AG08395 (cell line): ENCODE measurements around the gene TPP1.

Experiments
- DNase-seq: peaks from one replicate; pipeline ENCODE4 v3.0.0; 2012; ENCODE audit warnings: mixed read lengths, low spot score

TPP1 gene

DNA sequence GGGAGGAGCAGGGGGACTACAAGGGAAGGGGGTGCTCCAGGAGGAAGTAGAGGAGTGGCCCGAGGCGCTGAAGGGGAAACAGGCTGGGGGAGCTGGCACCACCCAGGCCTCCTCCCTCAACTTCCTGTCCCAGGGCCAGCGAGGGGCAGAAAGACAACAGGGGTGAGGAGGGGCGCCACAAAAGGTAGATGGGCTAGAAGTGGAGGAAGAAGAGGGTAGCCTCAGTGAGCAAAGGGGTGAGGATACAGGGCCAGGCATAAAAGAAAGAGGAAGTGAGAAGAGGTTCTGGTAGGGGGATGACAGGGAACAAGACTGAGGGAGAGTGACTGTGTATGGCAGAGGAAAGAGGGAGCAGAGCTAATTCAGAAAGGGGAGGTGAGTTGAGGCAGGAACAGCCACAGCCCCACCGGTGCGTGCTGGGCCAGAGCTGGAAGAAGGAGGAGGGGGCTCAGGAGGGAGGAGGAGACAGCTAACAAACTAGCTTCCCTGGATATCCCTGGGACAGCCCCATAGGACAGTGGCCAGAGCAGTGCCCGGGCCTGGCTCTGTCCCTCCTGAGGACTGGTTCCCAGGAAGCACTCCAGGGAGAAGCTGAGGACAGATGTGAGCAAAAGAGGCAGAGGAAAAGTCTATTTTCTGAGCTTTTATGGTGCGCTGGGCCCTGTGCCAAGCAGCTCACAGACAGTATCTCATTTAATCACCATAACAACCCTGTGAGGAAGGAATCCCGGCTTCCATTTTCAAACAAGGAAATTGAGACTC, 27.9 kb upstream of the TPP1 start:
- DNase-seq: peak; percentile 58

DNA sequence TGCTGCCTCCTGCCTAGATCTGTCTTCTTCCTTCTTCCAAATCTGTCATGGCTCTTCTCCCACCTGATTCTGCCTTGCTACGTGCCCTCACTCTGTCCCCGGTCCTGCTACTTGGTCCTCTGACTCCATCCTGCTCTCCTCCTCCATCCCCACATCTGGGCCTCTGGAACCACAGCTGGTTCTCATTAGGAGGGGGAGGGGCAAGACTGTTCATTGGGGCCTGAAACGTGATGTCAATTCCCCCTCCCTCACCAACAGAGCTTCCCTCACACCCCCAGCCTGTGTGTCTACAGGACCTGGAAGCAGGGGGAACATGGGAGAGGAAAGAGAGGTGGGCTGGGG, 27.3 kb upstream of the TPP1 start:
- peak; percentile 67 for DNase-seq

DNA sequence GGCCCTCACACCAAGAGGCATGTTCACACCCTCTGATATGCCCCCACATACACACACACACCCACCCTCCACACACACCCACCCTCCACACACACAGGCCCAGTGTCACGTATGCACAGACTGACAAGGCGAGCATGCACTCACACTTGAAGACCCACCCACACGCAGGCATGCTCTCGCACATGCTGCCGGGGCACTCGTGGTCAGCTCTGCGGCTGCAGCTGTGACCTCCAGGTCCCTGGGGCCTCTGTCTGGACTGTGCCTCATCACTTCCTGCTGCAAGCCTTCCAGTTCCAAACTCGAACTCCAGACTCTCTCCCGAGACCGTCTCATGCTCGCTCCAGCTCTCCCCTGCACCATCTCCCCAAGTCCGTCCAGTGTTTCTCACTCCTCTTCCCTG, 26.8 kb upstream of the TPP1 start:
- peak; percentile 79 for DNase-seq

DNA sequence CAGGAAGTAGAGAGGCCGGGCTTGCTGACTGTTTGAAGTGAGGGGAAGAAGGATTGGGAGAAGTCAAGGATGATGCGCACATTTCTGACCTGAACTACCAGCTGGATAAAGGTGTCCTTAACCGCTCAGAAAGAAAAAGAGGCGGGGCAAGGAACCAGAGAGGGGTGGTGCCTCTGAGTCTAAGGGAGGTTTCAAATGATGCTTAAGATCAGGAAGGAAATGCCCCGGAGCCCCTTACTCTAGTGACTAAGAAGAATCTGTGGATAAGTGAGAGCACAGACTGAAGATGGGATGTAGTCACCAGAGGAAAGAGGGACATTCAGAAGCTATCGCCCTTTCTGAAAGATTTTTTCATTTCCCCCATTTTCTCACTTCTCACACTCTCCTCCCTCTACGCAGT, 23.7 kb upstream of the TPP1 start:
- no peak for DNase-seq

DNA sequence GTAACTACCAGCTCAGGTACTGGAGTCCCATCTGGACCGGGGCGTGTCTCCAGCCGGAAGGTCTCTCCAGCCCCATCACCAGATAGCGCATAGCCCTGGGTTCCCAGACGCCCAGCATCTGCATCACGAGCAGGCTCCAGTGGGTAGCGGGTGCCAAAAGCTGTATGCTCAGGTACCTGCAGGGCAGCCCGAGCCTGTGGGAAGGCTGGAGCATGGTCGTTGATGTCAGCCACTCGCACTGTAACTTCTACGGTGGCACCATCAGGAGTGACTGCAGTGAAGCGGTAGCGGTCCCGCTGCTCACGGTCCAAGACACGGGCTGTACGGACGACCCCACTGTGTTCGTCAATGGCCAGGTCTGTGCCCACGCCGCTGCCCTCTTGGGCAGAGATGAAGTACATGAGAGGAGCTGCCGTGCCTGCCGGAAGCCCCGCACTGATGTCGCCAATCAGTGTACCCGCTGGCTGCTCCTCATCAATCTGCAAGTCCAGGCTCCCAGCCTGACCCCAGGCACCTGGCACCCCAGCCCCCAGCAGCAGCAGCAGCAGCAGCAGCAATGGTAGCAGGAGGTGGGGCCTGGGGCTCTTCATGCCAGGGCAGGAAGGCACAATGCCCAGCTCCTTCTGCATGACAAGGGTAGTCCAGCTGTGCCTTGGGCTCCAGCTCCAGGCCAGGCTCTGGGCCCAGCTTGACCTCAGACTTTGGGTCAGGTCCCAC, 21.9 kb upstream of the TPP1 start:
- DNase-seq: no peak

DNA sequence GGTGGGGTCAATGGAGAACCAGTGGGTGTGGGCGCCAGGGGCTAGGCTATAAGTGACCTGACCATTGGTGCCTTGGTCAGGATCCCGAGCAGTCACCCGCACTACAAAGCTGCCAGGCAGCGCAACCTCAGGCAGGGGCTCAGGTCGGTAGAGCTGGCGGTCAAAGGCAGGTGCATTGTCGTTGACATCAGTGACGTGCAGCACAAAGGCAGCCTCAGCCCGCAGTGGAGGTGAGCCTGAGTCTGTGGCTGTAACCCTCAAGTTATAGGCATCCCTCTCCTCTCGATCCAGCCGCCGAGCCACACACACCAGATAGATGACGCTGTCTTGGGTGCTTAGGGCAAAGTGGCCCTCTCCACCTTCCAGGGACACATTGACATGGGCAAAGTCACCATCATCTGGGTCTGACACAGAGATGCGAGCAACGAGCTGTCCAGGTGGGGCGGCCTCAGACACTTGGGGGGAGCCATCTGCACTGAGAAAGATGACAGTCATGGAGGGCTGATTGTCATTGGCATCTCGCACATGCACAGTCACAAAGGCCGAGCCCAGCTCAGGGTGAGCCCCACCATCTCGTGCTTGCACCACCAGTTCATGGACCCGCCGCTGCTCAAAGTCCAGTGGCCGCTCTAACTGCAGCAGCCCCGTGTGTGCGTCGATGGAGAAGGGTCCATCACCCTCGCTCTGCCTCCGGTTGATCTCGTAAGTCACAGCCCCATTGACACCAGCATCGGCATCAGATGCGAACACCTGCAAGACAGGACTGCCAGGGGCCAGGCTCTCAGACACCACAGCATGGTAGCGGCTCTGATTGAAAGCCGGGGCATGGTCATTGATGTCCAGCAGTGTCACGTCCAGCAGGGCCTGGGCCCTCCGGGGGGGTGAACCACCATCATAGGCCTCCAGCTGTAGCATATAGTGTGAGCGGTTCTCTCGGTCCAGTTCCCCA, 21.1 kb upstream of the TPP1 start:
- DNase-seq: no peak

DNA sequence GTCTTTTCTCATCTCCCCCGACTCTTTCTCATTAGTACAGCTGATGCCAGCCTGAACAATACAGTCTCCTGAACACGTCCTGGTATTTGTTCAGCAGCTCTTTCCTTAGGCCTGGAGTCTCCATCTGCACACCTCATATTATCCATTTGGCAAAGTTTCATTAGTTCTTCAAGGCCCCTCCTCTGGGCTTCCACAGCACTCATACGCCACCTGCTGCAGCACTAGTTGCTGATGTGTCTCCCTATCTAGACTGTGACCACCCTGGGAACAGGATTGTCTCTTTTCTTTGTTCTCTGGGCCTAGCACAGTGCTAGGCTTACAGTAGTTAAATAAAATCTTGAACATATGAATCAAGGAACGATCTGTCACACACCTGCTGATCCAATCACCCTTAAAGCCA, 19.2 kb upstream of the TPP1 start:
- no peak for DNase-seq

DNA sequence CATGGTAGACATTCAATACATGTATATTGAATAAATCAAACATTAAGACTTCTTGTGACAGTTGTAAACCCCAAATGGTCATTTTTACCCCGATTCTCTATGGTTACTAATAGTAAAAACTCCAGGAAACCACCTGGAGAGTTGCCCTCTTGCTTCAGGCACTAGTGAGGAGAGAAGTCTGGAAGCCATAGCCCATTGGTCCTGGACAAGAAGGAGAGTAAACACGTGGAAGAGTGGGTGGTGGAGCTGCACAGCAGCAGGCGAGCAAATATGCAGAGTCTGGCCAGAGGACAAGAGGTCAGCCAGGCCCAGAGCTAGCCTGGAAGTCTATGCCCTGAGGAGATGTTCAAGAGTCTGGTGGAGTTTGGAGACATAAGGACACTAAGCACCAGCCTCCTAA, 18.6 kb upstream of the TPP1 start:
- DNase-seq: peak; percentile 87

DNA sequence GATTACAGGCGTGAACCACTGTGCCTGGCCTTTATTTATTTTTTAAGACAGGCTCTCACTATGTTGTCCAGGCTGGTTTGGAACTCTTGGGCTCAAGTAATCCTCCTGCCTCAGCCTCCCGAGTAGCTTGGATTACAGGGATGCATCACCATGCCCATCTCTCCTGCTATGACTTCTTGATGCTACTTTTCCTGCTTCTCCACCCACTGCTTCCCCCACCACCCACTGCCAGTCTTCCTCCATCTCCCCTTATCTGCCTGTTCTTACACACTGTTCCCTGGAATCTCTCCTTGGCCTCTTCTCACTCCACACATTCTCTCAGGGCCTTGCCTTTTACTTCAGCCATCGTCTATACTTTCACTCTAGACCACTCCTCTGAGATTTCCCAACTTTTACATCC, 17.3 kb upstream of the TPP1 start:
- DNase-seq: no peak

DNA sequence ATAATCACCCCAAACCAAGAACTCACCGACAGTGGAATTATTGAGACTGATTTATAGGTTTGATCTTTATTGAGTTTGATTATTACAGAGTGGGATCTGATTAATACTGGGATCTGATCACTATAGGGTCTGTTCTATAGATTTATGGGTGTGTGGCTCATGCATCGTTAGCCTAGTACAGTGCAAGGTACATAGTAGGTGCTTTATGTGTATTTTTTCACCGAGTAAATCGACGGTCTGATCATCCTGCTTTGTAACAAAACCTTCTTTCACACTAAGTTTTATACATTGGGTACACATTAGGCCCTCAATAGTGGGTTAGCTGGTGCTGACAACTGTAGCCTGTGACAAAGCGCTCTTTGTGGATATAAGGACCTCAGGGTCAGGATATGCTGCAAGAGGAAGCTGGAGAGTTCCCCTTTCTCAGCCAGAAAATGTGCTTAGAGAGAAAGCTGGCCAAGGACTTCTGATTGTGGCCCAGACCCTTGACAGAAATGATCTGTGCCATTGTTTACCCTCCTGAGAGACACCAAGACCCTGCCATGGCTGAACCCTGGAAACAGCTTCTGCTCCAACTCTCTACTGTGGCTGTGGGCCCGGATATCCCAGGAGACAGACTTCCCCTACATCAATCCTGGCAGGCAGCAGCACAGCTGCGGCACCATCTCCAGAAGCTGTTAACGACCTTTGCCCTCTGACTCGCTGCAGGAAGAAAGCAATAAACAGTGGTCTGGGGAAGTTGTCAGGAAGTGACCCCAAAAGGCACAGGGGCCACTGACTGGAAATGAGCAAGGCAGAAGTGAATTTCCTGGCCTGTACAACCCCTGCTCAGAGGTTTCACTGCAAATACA, 16.1 kb upstream of the TPP1 start:
- peak; percentile 14 for DNase-seq

DNA sequence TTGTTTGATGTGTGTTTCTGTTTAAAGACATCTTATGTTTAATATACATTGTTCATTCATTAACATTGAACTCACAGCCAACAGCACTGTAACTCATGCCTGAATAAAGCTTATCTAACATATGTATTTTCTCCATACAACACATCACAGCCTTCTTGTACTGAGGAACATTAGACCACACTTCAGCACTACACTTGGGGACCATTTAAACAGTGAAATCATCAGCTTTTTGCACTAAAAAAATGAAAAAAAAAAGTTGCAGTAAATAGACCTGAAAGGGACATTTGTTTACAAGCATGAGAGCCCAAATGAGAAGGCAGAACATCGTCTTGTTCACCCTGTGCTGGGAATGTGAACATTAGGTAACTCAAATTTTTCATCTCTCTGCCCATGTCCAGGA, 15.3 kb upstream of the TPP1 start:
- DNase-seq: no peak

DNA sequence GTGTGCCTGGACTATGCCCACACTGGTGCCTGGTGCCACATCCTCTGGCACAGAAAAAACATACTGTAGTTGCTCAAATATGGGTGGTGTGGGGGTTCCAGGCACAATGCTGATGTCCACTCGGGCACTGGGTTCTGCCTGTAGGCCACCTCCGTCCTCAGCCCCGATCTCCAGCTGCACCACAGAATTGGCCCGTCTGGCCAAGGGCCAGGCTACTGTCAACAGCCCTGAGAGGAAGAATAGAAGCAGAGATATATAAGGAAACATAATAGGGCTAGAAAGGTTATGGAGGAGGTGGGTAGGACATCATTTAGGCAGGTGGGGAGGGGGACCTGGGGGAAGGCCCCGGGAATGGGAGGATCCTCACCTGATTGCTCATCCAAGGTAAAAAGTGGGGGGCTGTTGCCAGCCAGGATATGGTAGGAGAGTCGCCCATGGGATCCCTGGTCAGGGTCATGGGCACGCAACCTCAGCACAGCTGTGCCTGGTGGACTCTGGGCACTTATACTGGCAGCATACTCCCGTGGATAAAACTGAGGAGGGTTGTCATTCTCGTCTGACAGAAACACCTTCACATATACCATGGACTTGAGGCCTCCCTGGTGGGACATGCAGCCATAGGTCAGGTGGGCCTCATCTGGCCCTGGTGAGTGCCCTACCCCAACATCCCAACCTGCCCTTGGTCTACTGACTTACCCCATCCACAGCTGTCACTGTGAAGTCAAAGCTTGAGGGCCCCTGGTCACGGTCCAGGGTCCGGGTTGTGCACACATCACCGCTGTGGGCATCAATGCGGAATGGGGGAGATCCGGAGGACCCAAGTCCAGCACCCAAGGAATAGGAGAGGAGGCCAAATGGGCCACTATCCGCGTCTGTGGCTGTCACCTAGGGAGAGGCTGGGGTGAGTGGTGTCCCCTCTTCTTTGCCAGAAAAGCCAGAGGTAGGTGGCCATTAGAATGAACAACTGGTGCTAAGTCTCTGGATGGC, 14.5 kb upstream of the TPP1 start:
- DNase-seq: no peak

DNA sequence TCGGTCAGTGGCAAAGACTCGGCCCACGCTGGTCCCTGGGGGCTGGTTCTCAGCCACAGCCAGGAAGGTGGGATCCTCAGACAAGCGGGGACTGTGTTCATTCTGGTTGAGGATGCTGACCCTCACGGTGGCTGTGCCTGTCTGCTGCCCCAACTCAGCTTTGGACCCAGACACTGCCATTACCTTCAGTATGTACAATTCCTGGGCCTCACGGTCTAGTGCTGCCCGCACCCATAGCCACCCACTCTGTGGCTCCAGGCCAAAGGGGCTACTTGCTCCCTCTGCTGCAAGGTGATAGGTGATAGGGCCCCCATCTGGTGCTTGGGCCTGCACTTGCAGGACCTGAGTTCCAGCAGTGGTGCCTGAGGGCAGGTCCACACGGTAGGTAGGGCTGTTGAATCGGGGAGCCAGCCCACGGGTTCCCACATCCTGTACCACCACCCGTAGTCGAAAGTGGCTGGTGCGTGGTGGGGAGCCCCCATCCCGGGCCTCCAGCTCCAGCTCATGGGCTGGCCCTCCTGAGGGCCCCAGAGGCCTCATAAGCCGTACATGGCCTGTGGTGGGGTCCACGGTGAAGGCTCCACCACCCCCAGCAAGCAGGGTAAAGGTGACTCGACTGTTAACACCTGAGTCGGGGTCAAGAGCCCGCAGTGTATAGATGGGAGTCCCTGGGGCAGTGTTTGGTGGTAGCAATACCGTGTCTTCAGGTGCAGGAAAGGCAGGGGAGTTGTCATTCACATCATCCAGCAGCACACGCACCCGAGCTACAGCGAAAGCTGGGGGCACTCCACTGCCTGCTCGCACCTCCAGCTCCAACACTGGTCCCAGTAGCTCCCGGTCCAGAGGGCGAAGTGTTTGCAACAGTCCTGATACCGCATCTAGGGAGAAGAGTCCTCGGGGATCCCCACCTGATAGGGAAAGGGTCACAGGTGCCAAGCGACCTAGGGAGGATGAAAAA, 13.2 kb upstream of the TPP1 start:
- no peak for DNase-seq

DNA sequence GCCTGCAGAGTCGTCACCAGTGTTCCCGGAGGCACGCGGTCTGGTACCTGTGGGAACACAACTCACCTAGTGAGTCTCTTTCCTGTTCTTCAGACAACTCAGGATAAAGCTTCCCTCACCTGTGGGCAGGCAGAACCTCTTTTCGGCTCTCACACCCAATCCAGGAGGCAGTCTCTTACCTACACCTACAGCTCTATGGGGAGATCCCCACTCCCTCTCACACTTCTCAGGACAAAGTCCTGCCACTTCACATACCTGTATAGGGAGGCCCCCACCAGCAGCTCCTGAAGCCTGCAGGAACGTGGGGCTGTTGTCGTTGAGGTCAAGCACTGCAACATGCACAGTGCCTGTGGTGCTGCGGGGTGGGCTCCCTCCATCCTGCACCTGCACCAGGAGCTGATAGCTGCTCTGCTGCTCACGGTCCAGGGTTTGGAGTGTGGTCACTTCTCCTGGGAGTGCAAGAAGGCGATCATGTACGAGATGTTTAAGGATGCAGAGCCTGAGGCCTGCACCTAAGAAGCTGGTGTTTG, 12.2 kb upstream of the TPP1 start:
- DNase-seq: no peak

DNA sequence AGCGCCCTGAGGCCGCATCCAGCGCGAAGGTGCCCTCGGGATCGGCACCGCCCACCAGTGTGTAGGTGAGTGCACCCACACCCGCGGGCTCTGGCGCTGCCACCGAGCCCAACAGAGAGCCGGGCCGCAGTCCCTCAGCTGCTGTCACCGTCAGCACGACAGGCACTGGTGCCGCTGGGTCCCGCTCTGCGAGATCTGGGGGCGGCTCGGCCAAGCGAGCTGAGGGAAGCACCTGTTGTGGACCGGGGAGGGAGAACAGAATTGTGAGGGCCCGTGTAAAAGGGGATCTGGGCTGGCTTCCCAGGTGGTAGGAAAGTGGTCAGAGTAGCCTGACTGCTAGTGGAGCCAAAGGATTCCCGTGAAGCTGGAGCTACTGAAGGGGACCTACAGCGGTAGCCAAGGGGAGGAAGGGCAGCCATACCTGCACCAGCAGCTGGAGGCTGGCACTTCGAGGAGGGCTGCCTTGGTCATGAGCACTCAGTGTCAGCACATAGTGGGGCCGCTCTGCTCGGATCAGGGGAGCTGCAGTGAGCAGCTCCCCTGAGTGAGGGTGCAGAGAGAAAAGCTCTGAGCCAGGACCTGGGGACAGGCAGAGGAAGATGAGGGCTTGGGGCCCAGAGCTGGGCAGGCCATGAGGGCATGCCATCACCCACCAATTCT, 11.5 kb upstream of the TPP1 start:
- DNase-seq: no peak

DNA sequence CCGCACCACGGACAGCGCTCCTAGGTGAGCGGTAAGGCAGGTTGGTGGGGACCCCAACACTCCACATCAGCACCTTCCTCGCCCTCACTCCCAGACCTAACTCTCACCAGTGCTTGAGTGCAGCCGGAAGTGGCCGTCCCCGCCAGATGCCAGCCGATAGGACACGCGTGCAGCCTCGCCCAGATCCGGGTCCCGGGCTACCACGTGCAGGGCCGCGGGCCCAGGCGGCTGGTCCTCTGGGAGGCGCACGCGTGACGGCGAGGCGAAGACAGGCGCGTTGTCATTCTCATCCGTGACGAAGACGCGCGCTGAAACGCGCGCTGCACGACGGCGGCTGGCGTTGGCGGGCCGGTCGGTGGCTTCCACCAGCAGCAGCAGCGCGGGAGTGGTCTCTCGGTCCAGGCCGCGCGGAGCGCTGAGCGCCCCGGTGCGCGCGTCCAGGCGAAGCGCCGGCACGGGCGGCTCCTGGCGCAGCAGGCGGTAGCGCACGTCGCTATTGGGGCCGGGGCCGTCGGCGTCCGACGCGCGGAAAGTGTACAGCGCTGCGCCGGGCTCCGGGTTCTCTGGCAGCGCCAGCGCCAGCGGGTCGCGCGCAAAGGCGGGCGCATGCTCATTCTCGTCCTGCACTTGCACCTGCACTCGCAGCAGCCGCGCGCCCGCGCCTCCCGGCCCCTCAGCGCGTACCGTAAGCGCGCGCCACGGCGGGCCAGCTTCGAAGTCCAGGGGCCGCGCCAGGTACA, 10.8 kb upstream of the TPP1 start:
- DNase-seq: no peak

DNA sequence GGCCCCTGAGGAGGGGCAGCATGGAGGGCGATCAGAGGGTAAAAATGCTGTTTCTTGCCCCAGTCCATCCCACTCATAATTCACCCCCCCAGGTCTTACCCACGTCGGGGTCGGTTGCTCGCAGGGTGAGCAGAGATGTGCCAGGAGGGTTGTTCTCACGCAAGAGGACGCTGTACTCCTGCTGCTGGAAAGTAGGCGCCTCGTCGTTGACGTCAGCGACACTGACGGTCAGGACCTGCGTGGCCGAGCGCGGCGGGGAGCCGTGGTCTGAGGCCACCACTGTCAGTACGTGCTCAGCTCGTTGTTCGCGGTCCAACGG, 10.3 kb upstream of the TPP1 start:
- no peak for DNase-seq

DNA sequence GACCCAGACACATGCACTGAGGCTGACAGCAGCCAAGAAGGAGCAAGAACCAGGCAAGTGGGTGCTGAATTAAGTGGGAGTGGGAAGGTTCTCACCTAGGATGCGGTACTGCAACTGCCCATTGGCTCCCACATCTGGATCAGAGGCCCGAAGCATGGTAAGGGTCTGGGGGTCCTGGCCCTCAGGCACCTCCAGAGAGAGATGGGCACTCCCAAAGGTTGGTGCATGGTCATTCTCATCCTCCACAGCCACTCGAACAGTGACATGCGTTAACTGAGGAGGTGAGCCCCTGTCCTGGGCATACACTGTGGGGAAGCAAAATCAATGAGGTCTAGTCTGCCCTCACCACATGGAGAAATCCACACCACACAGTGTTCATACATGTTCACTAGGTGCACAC, 9.3 kb upstream of the TPP1 start:
- DNase-seq: no peak
